Medulla oblongata (tissue), 1 donor: ENCODE data around the gene PHEX.
"Not testable (repeated sequence)": the region's sequence is repeated elsewhere in the genome, so short reads cannot be mapped to it uniquely, and the experiment has no call there.

ENCODE experiments used
- DNase-seq: peaks from one replicate; pipeline ENCODE4 v3.0.0-alpha.2; 2015; ENCODE audit errors: extremely low spot score

The PHEX gene

GRCh38 chrX:22246620-22247019 is 214.5 kb downstream of the PHEX start:
- DNase-seq: no peak

GRCh38 chrX:22247169-22247568 is 215.0 kb downstream of the PHEX start:
- no peak for DNase-seq

GRCh38 chrX:22248401-22248800 is 216.3 kb downstream of the PHEX start:
- no peak for DNase-seq

- DNase-seq: no peak
These were observed 217.2 kb downstream of the PHEX start for GRCh38 chrX:22249371-22249770.

GRCh38 chrX:22268706-22269105 is 236.6 kb downstream of the PHEX start:
- no peak for DNase-seq

GRCh38 chrX:22272613-22273012 is 240.5 kb downstream of the PHEX start, which contains the start of gene CBLL2:
Gene CBLL2, plus strand, starts transcription at chrX:22272913. Its CDS starts 79 bp downstream, at chrX:22272992.
- DNase-seq: no peak

GRCh38 chrX:22273714-22274317 is 241.7 kb downstream of the PHEX start:
- DNase-seq: no peak

- no peak for DNase-seq
These were observed 244.7 kb downstream of the PHEX start for GRCh38 chrX:22276781-22277180.

GRCh38 chrX:22278375-22278774 is 246.2 kb downstream of the PHEX start:
- DNase-seq: no peak

- not testable (repeated sequence) for DNase-seq
These were observed 257.1 kb downstream of the PHEX start for GRCh38 chrX:22289209-22289608.

GRCh38 chrX:22296871-22297270 is 264.7 kb downstream of the PHEX start:
- no peak for DNase-seq

GRCh38 chrX:22300130-22300529 is 268.0 kb downstream of the PHEX start:
- peak; percentile 22 for DNase-seq
